ENCODE results near the gene PLEKHM2.

Gene PLEKHM2

DNA sequence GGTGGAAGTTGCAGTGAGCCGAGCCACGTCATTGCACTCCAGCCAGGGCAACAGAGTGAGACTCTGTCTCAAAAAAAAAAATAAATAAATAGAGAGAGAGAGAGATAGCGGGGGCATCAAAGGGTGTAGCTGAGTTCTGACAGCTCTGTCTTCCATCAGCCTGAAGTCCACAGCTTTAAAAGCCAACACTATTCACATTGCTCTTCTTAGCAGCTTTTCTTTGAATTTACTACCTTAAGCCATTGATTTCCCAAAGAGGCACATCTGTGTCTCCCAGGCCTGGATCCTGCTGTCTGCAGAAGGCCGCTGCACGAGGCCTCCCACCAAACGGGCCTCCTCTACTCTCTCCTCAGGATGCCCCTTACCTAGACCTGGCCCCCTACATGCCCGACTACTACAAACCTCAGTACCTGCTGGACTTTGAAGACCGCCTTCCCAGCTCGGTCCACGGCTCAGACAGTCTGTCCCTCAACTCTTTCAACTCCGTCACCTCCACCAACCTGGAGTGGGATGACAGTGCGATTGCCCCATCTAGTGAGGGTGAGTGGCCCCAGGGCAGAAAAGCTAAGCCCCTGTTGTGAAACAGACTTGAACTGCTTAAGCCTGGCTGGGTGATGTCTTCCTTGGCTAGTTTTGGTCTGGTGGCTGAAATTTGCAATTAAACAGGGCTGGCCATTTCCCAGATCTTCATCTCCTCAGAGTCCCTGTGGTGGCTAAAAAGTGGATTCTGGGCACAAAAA is 35.4 kb downstream of the PLEKHM2 start:
- no peak overlapping the region for H3K27ac ChIP-seq

DNA sequence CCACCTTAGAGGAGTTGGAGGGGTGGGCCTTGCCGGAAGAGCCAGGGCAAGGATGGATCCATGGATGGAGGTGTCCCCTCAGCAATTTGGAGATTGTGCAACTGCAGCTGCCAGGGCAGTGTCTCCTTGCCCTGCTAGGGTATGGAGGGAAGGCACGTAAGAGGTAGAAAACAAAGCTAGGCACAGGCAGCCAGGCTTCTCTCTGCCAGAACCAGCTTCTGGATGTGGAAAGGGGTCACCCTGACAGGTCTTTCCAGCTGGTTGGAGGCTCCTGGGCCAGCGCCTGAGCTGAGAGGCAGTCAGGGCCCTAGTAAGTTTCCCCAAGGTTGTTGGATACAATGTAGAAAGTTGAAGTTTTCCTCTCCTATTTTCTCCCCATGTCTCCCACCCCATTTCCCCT is 36.7 kb downstream of the PLEKHM2 start:
- Histone ChIP-seq H3K27ac (no peak overlapping the region), H3K4me3 (no peak overlapping the region)
- TF ChIP-seq, protein P1, sequence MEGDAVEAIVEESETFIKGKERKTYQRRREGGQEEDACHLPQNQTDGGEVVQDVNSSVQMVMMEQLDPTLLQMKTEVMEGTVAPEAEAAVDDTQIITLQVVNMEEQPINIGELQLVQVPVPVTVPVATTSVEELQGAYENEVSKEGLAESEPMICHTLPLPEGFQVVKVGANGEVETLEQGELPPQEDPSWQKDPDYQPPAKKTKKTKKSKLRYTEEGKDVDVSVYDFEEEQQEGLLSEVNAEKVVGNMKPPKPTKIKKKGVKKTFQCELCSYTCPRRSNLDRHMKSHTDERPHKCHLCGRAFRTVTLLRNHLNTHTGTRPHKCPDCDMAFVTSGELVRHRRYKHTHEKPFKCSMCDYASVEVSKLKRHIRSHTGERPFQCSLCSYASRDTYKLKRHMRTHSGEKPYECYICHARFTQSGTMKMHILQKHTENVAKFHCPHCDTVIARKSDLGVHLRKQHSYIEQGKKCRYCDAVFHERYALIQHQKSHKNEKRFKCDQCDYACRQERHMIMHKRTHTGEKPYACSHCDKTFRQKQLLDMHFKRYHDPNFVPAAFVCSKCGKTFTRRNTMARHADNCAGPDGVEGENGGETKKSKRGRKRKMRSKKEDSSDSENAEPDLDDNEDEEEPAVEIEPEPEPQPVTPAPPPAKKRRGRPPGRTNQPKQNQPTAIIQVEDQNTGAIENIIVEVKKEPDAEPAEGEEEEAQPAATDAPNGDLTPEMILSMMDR (IDR thresholded peaks at IDR 0.05): no peak
- DNase-seq (ENCODE audit: low spot score): no peak

More for the DNA sequence above, 35.4 kb downstream of the PLEKHM2 start:
- TF ChIP-seq, protein P1 (IDR thresholded peaks at IDR 0.05): no peak
- DNase-seq (ENCODE audit: low spot score): no peak
- no peak overlapping the region for H3K4me3 ChIP-seq

DNA sequence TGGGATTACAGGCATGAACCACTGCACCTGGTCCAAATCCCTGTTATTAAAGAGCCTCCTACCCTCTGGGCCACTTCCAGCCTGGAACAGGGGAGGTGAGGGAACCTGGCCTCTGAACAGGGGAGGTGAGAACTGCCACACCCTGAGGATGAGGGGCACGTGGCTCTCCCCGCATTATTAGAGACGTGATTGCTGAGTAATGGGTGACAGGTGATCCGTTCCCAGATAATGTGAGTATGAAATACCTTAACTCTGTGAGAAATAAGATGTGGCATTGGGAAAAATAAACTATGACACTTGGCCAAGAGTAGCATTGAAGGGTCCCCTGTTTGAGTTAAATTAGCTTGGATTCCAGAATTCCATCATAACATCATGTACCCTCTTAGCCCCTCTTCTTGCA is 38.3 kb downstream of the PLEKHM2 start:
- no peak overlapping the region for H3K4me3 ChIP-seq
- TF ChIP-seq, protein P1 (IDR thresholded peaks at IDR 0.05): no peak
- DNase-seq (ENCODE audit: low spot score): no peak
- H3K27ac ChIP-seq: no peak overlapping the region

DNA sequence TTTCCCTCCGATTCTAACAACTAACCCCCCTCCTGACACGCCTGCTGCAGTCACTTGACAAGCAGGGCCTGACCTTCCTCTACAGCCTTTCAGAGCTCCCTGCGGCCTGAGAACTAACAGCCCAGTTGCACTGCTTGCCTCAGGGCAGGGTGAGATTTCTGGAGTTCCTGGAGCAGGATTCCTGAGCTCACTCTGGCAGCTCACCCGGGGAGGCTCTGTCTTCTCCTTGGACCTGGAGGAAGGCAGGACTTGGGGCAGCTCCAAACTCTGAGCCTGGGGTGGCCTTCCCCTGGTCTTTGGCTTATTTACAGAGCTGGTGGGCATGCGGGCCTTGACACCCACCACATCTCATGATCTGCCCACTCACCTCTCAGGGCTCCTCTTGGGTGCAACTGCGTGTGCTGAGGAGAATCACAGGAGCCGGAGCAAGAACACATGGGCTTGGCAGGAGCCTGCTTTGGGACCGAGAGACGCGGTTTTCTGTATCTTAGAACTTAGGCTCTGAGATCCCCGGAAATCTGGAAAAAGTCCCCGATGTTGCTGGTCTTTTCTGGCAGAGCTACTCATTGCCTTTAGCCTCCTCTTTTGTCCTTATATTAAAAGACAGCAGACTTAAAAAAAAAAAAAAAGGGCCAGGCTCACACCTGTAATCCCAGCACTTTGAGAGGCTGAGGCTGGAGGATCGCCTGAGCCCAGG is 38.9 kb downstream of the PLEKHM2 start:
- H3K4me3 ChIP-seq: no peak overlapping the region
- no peak for DNase-seq (ENCODE audit: low spot score)
- TF ChIP-seq, protein P1 (IDR thresholded peaks at IDR 0.05): no peak
- H3K27ac ChIP-seq: no peak overlapping the region

DNA sequence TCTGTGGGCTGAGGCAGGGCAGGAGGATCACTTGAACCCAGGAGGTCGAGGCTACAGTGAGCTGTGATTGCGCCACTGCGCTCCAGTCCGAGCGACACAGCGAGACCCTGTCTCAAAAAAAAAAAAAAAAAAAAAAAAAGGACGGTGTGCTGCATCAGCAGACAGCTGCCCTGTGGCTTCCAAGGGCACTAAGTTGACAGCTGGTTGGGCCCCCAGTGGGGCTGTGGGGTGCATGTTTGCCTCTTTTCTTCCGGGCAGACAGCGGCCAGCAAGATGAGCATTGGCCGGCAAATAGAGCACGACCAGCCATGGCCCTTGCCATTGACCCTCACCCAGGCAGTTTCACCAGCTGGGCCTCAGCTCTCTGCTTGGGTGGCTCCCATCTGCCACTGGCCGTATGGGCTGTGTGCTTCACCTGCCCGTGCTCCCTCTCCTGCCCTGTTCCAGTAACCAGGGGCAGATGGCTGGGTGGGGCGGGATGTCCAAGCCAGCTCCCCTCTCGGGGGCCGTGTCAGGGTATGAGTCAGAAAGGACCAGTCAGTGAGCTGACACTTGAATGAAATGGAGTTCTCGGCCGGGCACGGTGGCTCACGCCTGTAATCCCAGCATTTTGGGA is 39.6 kb downstream of the PLEKHM2 start:
- Histone ChIP-seq H3K4me3 (no peak overlapping the region), H3K27ac (no peak overlapping the region)
- TF ChIP-seq, protein P1 (IDR thresholded peaks at IDR 0.05): no peak
- no peak for DNase-seq (ENCODE audit: low spot score)

DNA sequence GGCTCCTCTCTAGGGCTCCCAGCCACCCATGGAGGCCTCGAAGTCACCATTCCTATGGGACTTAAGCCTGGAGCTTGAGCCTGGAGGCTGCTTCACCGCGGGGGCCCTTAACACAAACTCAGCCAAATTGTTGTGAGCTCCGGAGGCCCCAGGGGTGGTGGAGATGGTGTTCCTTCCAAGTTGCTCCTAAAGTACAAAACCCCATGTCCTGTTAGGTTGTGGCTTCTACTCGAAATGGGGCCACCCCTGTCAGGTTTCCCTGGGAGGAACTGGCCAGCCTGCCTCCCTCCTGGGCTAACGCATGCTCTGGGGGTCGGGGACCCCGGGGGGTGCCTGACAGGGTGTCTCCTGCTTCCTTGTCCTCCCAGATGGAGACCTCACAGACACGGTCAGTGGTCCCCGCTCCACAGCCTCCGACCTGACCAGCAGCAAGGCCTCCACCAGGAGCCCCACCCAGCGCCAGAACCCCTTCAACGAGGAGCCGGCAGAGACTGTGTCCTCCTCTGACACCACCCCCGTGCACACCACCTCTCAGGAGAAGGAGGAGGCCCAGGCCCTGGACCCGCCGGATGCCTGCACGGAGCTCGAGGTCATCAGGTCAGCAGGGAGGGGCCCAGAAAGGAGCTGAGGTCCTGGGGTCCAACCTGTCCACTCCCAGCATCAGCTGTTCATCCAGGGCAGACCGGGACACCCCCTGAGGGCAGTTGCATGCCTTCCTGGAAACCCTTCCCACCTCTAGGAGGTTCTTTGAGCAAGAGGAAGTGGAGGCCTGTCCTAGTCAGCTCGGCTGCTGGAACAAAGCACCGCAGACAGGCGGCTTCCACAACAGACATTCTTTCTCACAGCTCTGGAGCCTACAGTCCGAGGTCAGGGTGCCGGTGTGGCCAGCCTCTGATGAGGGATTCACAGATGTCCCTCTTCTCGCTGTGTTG is 41.1 kb downstream of the PLEKHM2 start:
- TF ChIP-seq, protein P1 (IDR thresholded peaks at IDR 0.05): no peak
- DNase-seq (ENCODE audit: low spot score): no peak
- H3K27ac ChIP-seq: peak overlapping the region in 1 of 2 donors; percentile 3

More for the DNA sequence above, 41.1 kb downstream of the PLEKHM2 start:
- no peak overlapping the region for H3K4me3 ChIP-seq
